A673 (cell line): Measurements from ENCODE around the gene CCDC169.
"Not testable (repeated sequence)": the region's sequence is repeated elsewhere in the genome, so short reads cannot be mapped to it uniquely, and the experiment has no call there.

Experiments used
- EZH2 ChIP-seq: fragments of 200-600 bp; sonication (generic); IDR thresholded peaks from 2 replicates; pipeline ENCODE4 v1.6.1; 2017; ENCODE audit warnings: borderline replicate concordance, low read depth, mild to moderate bottlenecking, mixed read lengths, antibody characterized with exemption, low read length; ENCODE audit not compliant: poor library complexity, severe bottlenecking
- TF ChIP-seq, protein P1 (sequence below): fragments of 300-800, 200-600 bp; sonication (generic); conservative IDR thresholded peaks from 2 replicates; pipeline ENCODE4 v1.5.1; 2017; ENCODE audit warnings: low read depth, mild to moderate bottlenecking, antibody characterized with exemption, low read length, moderate library complexity, mixed read lengths

DNA sequence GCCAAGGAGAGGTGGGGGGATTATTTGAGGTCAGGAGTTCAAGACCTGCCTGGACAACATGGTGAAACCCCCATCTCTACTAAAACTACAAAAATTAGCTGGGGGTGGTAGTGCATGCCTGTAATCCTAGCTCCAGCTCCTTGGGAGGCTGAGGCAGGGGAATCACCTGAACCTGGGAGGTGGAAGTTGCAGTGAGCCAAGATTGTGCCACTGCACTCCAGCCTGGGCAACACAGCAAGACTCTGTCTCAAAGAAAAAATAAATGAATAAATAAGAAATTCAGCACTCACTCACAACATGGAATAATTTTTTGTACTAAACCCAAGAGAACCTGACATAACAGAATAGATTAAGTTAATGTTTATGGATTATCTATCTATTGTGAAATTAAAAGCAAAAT lies 34.6 kb upstream of the CCDC169 start:
- TF ChIP-seq, protein P1, sequence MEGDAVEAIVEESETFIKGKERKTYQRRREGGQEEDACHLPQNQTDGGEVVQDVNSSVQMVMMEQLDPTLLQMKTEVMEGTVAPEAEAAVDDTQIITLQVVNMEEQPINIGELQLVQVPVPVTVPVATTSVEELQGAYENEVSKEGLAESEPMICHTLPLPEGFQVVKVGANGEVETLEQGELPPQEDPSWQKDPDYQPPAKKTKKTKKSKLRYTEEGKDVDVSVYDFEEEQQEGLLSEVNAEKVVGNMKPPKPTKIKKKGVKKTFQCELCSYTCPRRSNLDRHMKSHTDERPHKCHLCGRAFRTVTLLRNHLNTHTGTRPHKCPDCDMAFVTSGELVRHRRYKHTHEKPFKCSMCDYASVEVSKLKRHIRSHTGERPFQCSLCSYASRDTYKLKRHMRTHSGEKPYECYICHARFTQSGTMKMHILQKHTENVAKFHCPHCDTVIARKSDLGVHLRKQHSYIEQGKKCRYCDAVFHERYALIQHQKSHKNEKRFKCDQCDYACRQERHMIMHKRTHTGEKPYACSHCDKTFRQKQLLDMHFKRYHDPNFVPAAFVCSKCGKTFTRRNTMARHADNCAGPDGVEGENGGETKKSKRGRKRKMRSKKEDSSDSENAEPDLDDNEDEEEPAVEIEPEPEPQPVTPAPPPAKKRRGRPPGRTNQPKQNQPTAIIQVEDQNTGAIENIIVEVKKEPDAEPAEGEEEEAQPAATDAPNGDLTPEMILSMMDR, result not testable (repeated sequence)
- not testable (repeated sequence) for TF ChIP-seq EZH2
